OCI-LY3 (cell line): ENCODE data around the gene SCG2.

ENCODE experiments used
- CTCF ChIP-seq: fragments of 200-600, 300-600 bp; sonication (generic); IDR thresholded peaks from 2 replicates; pipeline ENCODE4 v1.5.1; 2014; ENCODE audit warnings: antibody characterized with exemption, low read length, low read depth
- EZH2phosphoT487 ChIP-seq: fragments of 200-600 bp; shearing (Covaris generic); IDR thresholded peaks from 2 replicates; pipeline ENCODE4 v1.6.1; 2018; ENCODE audit warnings: antibody characterized with exemption, mixed run types, low read depth

GRCh38 chr2:223554923-223555322 lies 47.2 kb downstream of the SCG2 start:
- TF ChIP-seq CTCF (no peak), EZH2phosphoT487 (no peak)
